Measurements from ENCODE around the gene KLHL29. TPM values are rescaled to one million over a fixed set of nuclear protein-coding genes. Genes with fewer than 3 reads are reported as not detected.

Gene KLHL29
- polyA plus RNA-seq, 3 donors = 0.03 TPM; not detected in 2

GRCh38 chr2:23491591-23492336, 106.8 kb downstream of the KLHL29 start:
- H3K27ac Mint-ChIP-seq = peak overlapping the region in 1 of 7 donors; percentile 31
- DNase-seq = no peak
- no peak overlapping the region for H3K4me3 ChIP-seq (replicated peaks in 1 of 3; ENCODE audit: low read depth in 2 of 3, low read length in 3 of 3)
- H3K4me3 Mint-ChIP-seq = peak overlapping the region in 1 of 2 donors; percentile 46
- 93% methylated on average over 12 of the region's 12 CpGs for WGBS (ENCODE audit: insufficient coverage)
- peaks cover 7% of the 10 kb centered on the region for H3K4me1 Mint-ChIP-seq
- intact Hi-C loops (cut with micrococcal nuclease) = no loop called here
- peaks cover 8 to 9% of the 10 kb centered on the region in 2 donors for H3K4me1 ChIP-seq (ENCODE audit: control insufficient read depth in 1 of 2, insufficient read depth in 2 of 2, low read length in 2 of 2)
- no peak for TF ChIP-seq CTCF (IDR thresholded peaks at IDR 0.05)
- H3K27ac ChIP-seq (ENCODE audit: low read depth in 1 of 2, low read length in 2 of 2) = no peak overlapping the region
- H3K27me3 Mint-ChIP-seq (ENCODE audit: low read depth in 3 of 3) = peaks cover 45 to 80% (median 68%) of the 10 kb centered on the region in 3 donors
- no peak overlapping the region for H3K4me2 ChIP-seq (replicated peaks; ENCODE audit: extremely low read depth, low read length, poor library complexity, severe bottlenecking)
- H3K27me3 ChIP-seq (ENCODE audit: control insufficient read depth in 2 of 2, insufficient read depth in 2 of 2, low read length in 2 of 2) = peaks cover 5 to 30% of the 10 kb centered on the region in 2 donors
- H3K36me3 ChIP-seq (replicated peaks in 1 of 2; ENCODE audit: control insufficient read depth in 1 of 2, insufficient read depth in 2 of 2, low read length in 2 of 2) = no peaks in the 10 kb centered on the region
- H4K20me1 ChIP-seq (ENCODE audit: insufficient read depth, low read length) = no peaks in the 10 kb centered on the region
- H3K79me2 ChIP-seq (ENCODE audit: insufficient read depth, low read length) = no peaks in the 10 kb centered on the region
- H2AFZ ChIP-seq (ENCODE audit: insufficient read depth, low read depth, low read length, poor library complexity, severe bottlenecking) = no peak overlapping the region
- H3K9me3 Mint-ChIP-seq = peaks cover 0 to 4% (median 0%) of the 10 kb centered on the region in 7 donors
- no peaks in the 10 kb centered on the region for H3K9me3 ChIP-seq (replicated peaks in 1 of 2; ENCODE audit: control insufficient read depth in 1 of 2, insufficient read depth in 1 of 2, low read length in 2 of 2)
- H3K9ac ChIP-seq (ENCODE audit: insufficient read depth, low read length, poor library complexity, severe bottlenecking) = no peak overlapping the region
- H3K36me3 Mint-ChIP-seq = no peaks in the 10 kb centered on the region

GRCh38 chr2:23492337-23492675, 107.3 kb downstream of the KLHL29 start:
- peaks cover 0 to 6% (median 0%) of the 10 kb centered on the region in 7 donors for H3K9me3 Mint-ChIP-seq
- Histone ChIP-seq H4K20me1 (ENCODE audit: insufficient read depth, low read length) (no peaks in the 10 kb centered on the region), H3K79me2 (ENCODE audit: insufficient read depth, low read length) (no peaks in the 10 kb centered on the region), H3K9ac (ENCODE audit: insufficient read depth, low read length, poor library complexity, severe bottlenecking) (no peak overlapping the region), H2AFZ (ENCODE audit: insufficient read depth, low read depth, low read length, poor library complexity, severe bottlenecking) (no peak overlapping the region), H3K27ac (ENCODE audit: low read depth in 1 of 2, low read length in 2 of 2) (no peak overlapping the region), H3K4me2 (replicated peaks; ENCODE audit: extremely low read depth, low read length, poor library complexity, severe bottlenecking) (no peak overlapping the region), H3K9me3 (replicated peaks in 1 of 2; ENCODE audit: control insufficient read depth in 1 of 2, insufficient read depth in 1 of 2, low read length in 2 of 2) (no peaks in the 10 kb centered on the region), H3K4me1 (ENCODE audit: control insufficient read depth in 1 of 2, insufficient read depth in 2 of 2, low read length in 2 of 2) (peaks cover 13 to 14% of the 10 kb centered on the region in 2 donors), H3K27me3 (ENCODE audit: control insufficient read depth in 2 of 2, insufficient read depth in 2 of 2, low read length in 2 of 2) (peaks cover 5 to 31% of the 10 kb centered on the region in 2 donors), H3K4me3 (replicated peaks in 1 of 3; ENCODE audit: low read depth in 2 of 3, low read length in 3 of 3) (no peak overlapping the region), H3K36me3 (replicated peaks in 1 of 2; ENCODE audit: control insufficient read depth in 1 of 2, insufficient read depth in 2 of 2, low read length in 2 of 2) (no peaks in the 10 kb centered on the region)
- no peak overlapping the region for H3K4me3 Mint-ChIP-seq
- no peak for TF ChIP-seq CTCF (IDR thresholded peaks at IDR 0.05)
- H3K27me3 Mint-ChIP-seq (ENCODE audit: low read depth in 3 of 3) = peaks cover 45 to 82% (median 68%) of the 10 kb centered on the region in 3 donors
- H3K27ac Mint-ChIP-seq = peak overlapping the region in 1 of 7 donors; percentile 31
- peaks cover 12% of the 10 kb centered on the region for H3K4me1 Mint-ChIP-seq
- H3K36me3 Mint-ChIP-seq = no peaks in the 10 kb centered on the region
- no peak for DNase-seq
- WGBS (ENCODE audit: insufficient coverage) = no CpG with 5 or more reads among the region's 5 CpGs
- intact Hi-C loops (cut with micrococcal nuclease) = no loop called here
